Urothelium cell line (cell line): ENCODE results near the gene HEMGN.
"Not testable (repeated sequence)": the region's sequence is repeated elsewhere in the genome, so short reads cannot be mapped to it uniquely, and the experiment has no call there.

Experiments
- DNase-seq: peaks from one replicate; pipeline ENCODE4 v3.0.0; 2011; ENCODE audit warnings: low spot score, mixed read lengths
- FAIRE-seq: peaks from 2 replicates; lab custom pipeline; 2011; peaks lifted over from hg19 to GRCh38; lab: Jason Lieb, UNC

The HEMGN gene

GRCh38 chr9:97964901-97965300, 26.9 kb upstream of the HEMGN start:
- DNase-seq (no peak), FAIRE-seq (no peak)

DNA sequence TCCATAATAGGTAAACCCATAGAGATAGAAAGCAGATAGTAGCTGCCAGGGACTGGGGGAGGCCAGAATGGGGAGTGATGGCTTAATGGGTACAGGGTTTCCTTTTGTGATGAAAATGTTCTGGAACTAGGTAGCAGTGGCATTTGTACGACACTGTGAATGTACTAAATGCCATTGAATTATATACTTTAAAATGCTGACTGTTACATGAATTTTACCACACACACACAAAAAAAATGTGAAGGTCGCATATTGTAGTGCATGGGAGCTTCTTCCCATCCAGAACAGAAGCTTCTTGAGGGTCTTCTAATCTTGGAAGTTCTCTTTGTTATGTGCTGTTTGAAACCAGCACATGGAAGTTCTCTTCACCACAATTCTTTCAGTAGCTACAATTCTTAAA, 25.3 kb upstream of the HEMGN start:
- no peak for FAIRE-seq

GRCh38 chr9:97962575-97962974, 24.6 kb upstream of the HEMGN start:
- no peak for DNase-seq
- FAIRE-seq, result no peak

More for the DNA sequence above, 25.3 kb upstream of the HEMGN start:
- DNase-seq, result no peak

- FAIRE-seq (no peak), DNase-seq (no peak)
Measured at GRCh38 chr9:97962136-97962535, 24.2 kb upstream of the HEMGN start.

GRCh38 chr9:97961361-97961760, 23.4 kb upstream of the HEMGN start:
- no peak for DNase-seq
- no peak for FAIRE-seq

DNA sequence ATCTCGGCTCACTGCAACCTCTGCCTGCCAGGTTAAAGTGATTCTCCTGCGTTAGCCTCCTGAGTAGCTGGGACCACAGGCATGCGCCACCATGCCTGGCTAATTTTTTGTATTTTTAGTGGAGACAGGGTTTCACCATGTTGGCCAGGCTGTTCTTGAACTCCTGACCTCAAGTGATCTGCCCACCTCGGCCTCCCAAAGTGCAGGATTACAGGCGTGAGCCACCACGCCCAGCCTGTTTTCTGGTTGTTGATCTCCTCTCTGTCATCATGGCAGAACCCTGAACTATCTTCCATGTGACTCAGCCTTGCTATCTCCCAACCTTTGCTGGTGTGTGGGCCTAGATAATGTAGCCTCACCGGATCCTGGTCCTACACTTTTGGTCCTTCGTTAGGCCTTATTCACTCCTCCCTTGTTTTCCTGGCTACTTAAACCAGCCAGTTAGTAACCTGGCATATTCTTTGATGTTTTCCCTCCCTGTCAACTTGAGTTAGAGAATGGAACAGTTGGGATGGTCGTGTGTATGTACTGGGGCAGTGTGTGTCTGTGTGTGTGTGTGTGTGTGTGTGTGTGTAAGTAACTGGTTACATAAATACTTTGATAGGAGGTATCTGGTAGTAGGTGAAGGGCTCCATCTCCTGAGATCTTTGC, 22.8 kb upstream of the HEMGN start:
- not testable (repeated sequence) for DNase-seq, FAIRE-seq

- FAIRE-seq (no peak), DNase-seq (no peak)
Measured at GRCh38 chr9:97959585-97959984, 21.6 kb upstream of the HEMGN start.

GRCh38 chr9:97958812-97959511, 21.0 kb upstream of the HEMGN start:
- FAIRE-seq, result no peak
- DNase-seq, result no peak

DNA sequence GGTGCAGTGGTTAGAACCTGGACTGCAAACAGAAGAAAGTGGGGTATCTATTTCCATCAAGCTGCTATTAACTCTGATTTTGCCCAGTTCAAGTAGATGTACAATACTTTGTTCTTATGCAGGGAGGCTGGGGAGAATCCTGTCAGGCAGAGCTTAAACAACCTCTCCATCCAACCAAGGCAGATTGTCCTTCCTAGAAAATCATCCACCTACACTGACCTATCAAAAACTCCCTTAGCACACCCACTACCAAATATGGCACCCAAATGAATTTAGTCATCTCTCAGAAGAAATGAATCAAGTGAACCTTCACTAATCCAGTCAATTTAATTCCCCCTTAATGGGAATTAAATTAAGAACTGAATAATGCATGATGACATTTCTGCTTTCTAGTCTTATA, 18.4 kb upstream of the HEMGN start:
- DNase-seq, result no peak
- no peak for FAIRE-seq

GRCh38 chr9:97954550-97954989, 16.6 kb upstream of the HEMGN start:
- DNase-seq, result peak; percentile 75
- FAIRE-seq, result peak; percentile 53

- DNase-seq, FAIRE-seq: not testable (repeated sequence)
Measured at GRCh38 chr9:97950873-97951272, 12.9 kb upstream of the HEMGN start.

GRCh38 chr9:97947094-97947493, 9.1 kb upstream of the HEMGN start:
- FAIRE-seq, DNase-seq: not testable (repeated sequence)

- DNase-seq, FAIRE-seq: not testable (repeated sequence)
Measured at GRCh38 chr9:97945470-97945869, 7.5 kb upstream of the HEMGN start.

DNA sequence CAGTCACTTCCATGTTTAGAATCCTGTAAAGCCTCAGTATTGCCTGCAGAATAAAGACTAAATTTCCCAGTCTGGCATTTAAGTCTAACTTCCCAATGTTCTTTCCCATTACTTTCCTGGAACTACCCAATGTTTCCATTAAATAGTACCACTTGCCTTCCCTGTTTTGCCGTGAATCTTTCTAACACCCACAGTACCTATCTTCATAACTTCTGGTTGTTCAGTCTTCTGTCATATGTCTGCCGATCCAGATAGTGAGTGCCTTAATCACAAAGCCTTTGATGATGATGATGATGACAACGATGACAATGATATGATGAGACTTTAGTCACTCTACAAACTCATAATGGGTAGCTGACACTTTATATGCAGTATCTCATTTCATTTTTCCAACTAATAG, 6.6 kb upstream of the HEMGN start:
- FAIRE-seq (no peak), DNase-seq (no peak)

- DNase-seq, result no peak
- FAIRE-seq, result no peak
Measured at GRCh38 chr9:97943308-97943855, 5.4 kb upstream of the HEMGN start.

- no peak for FAIRE-seq
- DNase-seq, result no peak
Measured at GRCh38 chr9:97941323-97941722, 3.4 kb upstream of the HEMGN start.

GRCh38 chr9:97940741-97941140, 2.8 kb upstream of the HEMGN start:
- DNase-seq (no peak), FAIRE-seq (no peak)

DNA sequence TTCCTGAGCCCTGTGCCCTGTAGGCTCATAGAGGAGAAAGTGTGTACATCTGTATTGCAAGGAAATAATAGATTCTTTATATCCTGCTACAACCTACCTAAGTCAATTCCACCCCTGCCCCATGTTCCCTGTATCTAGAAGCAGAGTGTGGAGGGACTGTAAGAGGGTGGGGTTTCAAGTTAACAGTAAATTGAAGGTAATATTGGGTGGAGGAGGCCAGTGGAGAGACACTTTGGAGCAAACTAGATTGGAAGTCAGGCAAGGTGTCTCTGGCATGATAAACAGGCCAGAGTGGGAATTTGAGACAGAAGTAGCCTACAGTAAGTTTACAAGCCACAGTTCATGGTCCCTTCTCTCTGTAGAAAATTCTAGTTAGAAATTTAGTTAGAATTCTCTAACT, 2.3 kb upstream of the HEMGN start:
- no peak for FAIRE-seq

DNA sequence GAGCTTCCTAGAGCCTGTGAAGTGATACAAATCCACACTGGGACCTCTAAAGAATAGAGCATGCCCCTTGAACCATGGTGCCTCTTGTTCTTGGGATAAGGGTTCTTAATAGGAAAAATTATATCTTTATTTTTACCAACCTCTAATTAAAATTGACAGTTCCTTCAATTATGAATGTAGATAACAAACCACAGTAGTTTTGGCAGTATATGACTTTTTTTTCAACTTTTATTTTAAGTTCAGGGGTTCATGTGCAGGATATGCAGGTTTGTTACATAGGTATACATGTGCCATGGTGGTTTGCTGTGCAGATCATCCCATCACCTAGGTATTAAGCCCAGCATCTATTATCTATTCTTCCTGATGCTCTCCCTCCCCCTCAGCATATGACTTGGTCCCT, 974 bp downstream of the HEMGN start:
- no peak for FAIRE-seq
- DNase-seq, result no peak

More for the DNA sequence above, 2.3 kb upstream of the HEMGN start:
- DNase-seq, result no peak

- no peak for FAIRE-seq
- DNase-seq, result no peak
Measured at GRCh38 chr9:97935276-97935675, 2.7 kb downstream of the HEMGN start.

GRCh38 chr9:97934321-97935115, 3.5 kb downstream of the HEMGN start:
- FAIRE-seq, result no peak
- no peak for DNase-seq
